ENCODE measurements around the gene PTPRE. TPM values are rescaled to one million over a fixed set of nuclear protein-coding genes. Genes with fewer than 3 reads are reported as not detected.
"Not testable (repeated sequence)": the region's sequence is repeated elsewhere in the genome, so short reads cannot be mapped to it uniquely, and the experiment has no call there.

PTPRE gene
- total RNA-seq, 1 donor from 2014 or later = 17.4 TPM

DNA sequence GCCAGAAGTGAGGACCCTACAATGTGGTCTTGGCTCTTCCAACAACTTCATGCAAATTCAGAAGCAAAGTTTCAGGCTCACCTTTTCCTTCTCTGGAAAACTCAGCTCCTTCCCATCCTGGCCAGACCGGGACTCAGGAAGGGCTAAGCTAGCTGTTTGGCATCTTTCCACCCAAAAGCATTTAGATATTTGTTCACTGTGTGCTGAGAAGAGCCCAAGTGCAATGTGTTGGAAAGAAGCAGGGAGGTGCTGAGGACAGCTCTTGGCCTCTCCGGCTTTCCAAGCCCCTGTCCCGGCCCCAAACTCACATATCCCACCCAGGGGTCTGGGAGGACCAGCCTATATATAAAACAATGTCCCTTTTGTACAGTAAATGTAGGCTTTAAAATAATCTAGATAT lies 174.8 kb downstream of the PTPRE start:
- intact Hi-C loops (cut with DNase I) = no loop called here
- ATAC-seq (no peak), DNase-seq (ENCODE audit: missing footprints) (no peak)

DNA sequence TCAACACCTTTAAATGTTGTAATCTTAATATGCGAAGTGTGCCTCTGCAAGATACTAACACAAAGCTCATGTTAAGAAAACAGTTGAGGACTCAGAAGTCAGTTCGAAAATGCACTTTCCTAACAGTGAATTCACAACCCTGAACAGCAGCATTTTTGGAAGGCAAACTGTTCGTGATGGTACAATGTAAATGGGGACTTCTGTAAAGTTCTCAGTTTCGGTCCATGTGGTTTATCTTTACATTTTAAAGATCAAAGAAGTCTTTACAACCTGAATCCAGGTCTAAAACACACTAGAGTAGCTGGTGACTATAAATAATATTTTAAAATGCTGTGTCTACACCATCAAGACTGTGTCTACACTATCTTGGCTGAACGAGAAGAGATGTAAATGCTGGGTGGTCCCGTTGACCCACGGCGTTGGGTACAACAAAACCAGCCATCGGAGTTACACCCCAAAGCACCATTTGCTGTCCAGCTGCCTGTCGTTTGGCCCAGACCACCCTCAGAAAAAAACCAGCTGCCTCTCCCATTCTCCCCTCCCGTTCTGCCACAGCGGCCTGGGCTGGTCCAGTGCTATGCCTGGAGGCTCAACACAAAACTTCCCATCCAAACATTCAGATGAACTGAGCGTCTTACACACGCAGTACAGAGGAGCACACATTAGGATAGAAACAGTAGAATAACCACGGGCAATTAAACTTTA lies 176.4 kb downstream of the PTPRE start:
- ATAC-seq (no peak), DNase-seq (ENCODE audit: missing footprints) (no peak)
- intact Hi-C loops (cut with DNase I) = no loop called here

DNA sequence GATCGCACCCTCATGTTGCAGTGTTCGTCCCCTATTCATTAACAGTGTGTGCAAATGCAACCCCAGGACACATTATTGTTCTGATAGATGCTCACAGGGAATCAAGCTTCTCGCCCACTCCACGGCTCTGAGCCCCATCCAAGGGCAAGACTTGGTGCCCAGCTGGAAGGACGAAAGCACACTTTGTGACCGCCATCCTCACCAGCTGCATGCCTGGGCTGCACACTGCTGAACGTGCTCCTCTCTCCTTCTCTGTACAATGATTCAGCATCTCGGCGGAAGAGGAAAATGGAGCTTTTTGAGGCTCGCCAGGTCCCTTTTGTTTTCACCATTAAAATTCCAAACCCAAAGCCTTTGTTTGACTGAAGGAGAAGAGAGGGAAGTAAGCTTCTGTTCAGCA lies 177.5 kb downstream of the PTPRE start:
- intact Hi-C loops (cut with DNase I) = no loop called here
- ATAC-seq (no peak), DNase-seq (ENCODE audit: missing footprints) (no peak)

DNA sequence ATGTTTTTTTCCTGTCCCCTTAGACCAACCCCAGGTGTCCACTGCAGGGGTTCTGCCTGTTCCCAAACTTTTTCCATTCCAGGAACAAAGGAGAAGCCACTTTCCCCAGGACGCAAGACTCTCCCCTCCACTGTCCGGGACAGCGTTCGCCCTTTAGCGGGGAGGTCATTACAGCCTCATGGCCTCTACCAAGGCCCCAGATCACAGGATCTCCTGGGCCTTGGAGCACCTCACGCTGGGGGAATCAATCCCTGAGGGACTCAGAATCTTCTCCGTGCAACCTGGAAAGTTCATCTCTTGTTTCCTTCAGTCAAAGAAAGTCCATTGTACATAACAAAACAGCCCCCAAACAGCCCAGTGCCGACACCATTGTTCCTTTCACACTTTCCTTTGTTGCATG lies 178.1 kb downstream of the PTPRE start:
- ATAC-seq (no peak), DNase-seq (ENCODE audit: missing footprints) (no peak)
- intact Hi-C loops (cut with DNase I) = no loop called here

DNA sequence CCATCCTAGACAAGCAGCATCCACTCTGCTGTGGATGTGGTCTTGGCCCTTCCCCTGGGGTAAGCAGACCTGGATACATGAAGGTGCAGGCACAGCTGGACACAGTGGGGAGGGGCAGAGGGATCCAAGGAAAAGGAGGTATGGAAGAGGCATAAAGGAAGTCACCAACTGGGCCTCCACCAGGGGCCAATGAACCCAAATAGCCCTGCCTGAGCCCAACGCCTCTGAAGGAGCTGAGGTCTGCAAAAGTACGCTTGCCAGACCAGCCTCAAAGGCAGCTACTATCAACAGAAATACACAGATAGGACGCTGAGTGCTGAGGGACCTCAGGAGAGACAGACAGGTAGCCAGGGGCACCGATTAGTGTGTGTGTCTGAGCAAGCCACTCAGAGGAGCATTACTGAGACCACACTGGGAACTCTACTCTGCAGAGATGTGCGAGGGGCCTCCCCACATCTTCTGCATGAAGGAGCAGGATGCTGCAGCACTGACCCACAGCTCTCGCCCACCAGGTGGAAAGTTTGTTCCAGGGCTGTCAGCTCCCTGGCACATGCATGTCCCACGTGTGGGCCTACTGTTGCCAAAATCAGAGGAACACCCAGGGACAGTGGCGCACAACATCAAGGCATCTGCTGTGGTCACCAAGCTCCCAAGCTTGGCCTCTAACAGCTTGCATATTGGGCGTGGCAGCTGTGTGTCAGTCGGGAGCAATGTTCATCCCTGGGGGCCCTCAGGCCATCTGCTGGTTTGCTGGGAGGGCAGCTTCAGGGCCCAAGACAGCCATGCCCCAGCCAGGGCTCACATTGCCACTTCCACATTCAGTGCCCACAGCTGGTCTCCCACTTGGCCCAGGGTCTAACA lies 179.3 kb downstream of the PTPRE start:
- ATAC-seq (peak; percentile 28), DNase-seq (ENCODE audit: missing footprints) (no peak)
- intact Hi-C loops (cut with DNase I) = no loop called here

DNA sequence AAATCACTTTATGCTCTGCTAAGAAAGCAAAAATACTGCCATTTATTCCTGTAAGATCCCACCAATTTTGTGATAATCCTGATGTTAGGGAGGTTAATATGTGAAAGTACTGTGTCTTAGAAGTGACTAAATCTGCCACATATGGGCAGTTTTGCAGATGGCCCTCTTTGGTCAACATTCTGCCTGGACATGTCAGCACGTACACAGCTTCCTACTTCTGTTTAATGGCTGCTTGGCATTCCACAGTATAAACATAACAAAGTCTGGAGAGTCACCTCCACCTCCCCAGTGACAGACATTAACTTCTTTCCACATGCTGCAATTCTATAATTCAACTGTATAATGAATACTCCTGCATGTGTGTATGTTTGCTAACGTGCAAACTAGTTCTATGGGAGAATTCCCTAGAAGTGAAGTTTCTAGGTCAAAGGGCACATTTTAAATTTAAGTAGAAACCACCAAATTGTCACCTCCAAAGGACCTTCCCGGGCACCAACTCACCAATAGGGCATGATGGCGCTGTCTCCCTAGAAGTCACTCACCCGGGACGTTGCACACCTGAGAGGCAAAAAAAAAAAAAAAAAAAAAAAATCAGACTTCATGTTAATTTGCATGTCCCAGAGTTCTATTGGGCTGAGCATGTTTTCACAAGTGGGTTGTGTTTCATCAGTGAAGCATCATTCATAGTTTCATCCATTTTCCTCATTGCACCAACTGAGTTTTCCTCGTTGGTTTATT lies 180.4 kb downstream of the PTPRE start:
- no peak for DNase-seq (ENCODE audit: missing footprints)
- intact Hi-C loops (cut with DNase I) = no loop called here
- ATAC-seq = no peak

DNA sequence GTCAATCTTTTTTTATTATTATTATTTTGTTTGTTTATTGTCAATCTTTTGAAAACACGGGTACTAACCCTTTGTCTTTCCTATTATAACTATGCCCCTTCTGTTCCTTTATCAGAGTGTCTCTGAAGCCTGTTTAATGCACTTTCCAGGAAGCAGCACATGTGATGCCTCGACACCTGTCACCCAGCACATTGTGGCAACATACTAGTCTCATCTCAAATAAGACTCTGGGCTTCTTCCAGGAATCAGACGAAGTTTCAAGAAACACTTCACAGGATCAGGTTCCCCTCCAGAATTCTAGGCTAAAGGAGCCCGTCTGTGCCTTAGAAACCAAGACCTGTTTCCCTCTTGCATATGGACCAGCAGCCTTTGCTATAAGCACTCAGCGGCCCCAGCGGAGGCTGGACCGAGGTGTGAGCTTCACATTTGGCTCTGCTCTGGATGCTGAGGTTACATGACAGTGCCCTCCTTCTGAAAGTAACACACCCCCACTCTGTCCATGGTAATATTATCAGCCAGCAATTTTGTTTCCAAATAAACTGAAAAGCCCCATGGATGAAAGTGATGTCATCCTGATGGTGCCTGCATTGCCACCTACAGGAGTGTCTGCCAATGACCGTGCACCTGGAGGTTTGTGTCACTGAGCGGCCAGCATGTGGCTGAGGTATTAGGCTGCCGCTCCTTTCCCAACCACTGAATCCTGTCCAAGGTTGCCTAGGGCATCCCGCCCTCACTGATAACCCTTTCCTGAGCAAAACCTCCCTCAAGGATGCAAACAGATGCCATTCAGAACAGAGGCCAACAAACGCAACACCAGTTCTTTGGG lies 181.2 kb downstream of the PTPRE start:
- intact Hi-C loops (cut with DNase I) = no loop called here
- ATAC-seq = no peak
- no peak for DNase-seq (ENCODE audit: missing footprints)

DNA sequence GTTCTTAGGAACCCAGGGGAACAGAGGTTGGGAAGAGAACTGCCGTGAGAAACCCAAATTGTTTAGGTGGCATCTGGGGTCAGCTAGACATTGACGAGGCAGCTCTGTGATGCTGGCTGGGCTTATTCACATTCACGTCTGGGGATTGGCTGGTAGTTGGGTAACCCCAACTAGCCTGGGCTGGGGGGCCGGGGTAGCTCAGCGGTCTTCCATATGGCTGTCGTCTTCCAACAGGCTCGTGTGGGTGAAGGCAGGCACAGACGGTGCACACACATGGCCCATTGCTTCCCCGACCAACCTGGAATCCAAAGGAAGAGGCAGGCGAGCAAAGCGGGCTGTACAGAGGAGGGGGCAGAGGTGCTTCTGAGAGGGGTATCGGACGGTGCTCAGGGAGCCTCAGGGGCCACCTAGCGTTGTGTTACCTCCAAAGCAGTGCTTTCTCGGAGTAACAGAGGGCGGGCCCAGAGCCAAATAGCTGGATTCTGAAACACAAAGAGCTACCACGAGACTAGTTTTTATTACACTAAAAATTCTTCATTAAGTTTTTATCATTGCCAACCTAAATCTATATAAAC lies 184.8 kb downstream of the PTPRE start:
- ATAC-seq (no peak), DNase-seq (ENCODE audit: missing footprints) (no peak)
- intact Hi-C loops (cut with DNase I) = no loop called here

DNA sequence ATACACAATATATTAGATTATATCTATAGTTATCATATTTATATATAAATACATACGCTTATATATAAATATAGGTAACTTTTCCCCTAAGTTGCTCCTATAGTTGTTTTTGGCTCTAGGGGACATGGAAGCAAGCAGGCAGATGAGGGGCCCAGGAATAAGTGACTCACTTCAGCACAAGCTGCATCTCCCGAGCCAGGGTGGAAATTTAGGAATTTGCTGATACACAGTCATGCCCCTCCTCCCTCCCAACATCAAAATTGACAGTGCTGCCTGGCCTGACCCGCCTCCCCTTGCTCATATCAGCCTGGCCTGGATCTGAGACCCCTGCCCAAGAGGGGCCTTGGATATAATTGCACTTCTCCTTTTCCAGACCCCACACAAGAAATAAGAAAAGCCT lies 185.6 kb downstream of the PTPRE start:
- DNase-seq (ENCODE audit: missing footprints) = no peak
- intact Hi-C loops (cut with DNase I) = no loop called here
- no peak for ATAC-seq

DNA sequence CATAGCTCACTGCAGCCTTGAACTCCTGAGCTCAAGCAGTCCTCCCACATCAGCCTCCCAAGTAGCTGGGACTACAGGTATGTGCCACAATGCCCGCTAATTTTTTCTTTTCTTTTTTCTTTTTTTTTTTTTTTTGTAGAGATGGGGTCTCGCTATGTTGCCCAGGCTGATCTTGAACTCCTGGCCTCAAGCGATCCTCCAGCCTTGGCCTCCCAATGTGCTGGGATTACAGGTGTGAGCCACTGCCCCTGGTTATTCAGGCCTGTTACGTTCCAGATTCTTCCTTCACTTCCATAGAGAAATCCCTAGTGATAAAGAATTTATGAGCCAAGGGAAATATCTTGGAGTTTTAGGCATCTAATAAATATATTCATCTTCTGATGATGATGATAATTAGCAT lies 187.7 kb downstream of the PTPRE start:
- ATAC-seq; intact Hi-C loops (cut with DNase I): not testable (repeated sequence)

DNA sequence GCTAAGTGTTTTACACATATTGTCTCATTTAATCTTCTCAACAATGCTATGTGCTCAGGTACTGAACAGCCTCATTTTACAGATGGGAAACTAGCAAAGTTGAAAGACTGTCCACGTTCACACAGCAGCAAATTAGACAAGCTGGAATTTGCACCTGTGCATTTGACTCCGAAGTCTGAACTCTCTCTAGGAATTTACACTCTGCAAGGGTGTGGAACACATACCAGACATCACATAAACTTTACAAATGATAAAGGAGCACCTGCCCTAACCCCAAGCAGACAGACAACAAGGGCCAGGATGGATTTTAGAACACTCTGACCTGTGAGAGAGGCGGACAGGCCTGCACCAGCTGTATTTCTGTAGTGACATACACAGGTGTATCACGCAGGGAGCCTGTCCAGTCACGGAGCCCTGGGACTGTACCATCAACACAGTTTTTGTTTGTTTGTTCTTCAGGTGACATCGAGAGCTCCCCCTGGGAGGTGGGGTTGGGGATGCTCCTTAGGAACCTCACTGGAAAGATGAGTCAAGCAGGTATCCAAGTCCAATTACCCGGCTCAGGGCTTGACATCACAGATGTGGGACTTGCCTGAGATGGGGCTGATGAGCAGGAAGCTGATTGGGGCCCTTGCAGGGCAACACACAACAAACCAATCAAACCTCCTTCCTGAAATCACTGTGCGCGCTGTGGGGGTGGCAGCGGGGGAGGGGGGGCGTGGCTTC lies 188.3 kb downstream of the PTPRE start:
- DNase-seq (ENCODE audit: missing footprints) (no peak), ATAC-seq (no peak)
- intact Hi-C loops (cut with DNase I) = no loop called here

More for the DNA sequence above, 187.7 kb downstream of the PTPRE start:
- not testable (repeated sequence) for DNase-seq (ENCODE audit: missing footprints)

DNA sequence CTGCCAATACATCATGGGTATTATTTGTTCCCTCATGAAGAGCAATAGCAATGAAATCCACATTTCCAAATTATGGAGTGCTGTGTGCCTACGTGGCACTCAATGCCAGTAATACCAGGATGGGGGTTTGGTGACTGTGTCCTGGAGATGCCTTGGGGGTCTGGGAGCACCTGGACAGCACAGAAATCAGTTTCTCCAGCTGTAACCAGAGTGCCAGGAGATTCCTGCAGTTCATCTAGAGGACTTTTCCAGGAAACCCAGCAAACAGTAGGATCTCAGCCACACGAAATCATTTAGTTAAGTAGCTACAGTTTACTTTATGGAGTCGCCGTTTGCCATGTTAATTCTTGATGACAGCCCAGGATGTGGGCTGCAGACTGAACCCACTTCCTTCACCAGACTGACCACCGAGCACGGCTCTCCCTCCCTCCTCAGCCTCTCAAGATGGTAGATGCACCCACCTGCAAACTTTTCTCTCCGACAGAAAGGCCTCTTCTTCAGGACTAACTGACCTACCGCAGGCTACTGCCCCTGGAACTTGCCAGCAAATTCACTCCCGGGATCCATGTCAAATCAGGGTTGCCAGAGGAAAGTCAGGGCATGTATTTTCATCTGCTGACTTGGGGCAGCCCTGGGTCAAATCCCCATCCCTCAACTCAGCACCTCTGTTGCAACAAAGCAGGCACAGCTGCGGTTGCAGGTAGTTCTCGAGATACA lies 189.0 kb downstream of the PTPRE start:
- ATAC-seq = no peak
- DNase-seq (ENCODE audit: missing footprints) = no peak
- intact Hi-C loops (cut with DNase I) = no loop called here

DNA sequence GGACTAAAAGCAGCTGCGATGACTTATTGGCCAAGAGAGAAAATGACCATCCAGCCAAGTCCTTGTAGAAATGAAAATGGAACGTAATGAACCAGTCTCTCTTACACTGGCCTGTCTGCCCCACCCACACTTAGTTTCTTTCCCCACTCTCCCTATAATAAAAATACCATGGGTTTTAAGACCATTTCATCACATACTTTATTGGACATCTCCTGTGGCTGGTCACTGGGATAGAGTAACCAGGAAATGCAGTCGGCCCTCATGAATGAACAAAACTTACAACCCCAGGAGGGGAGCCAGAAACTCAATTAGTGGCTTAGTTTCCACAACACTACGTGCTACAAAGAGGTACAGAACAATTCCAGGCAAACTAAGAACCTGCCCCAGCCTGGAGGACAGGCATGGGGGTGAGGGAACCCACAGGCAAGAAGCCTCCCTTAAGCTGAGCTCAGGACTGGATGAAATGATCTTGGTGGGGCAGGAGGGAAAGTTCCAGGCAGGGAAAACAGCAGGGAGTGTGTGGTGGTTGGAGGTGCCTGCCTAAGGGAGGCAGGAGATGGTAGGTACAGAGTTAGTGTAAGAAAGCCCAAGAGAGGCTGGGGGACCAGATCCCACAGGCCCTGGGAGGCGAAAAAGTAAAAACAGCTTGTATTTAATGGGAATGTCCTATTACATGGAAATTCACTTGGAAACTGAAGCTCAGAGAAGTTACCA lies 189.7 kb downstream of the PTPRE start:
- no peak for ATAC-seq
- DNase-seq (ENCODE audit: missing footprints) = no peak
- intact Hi-C loops (cut with DNase I) = no loop called here

DNA sequence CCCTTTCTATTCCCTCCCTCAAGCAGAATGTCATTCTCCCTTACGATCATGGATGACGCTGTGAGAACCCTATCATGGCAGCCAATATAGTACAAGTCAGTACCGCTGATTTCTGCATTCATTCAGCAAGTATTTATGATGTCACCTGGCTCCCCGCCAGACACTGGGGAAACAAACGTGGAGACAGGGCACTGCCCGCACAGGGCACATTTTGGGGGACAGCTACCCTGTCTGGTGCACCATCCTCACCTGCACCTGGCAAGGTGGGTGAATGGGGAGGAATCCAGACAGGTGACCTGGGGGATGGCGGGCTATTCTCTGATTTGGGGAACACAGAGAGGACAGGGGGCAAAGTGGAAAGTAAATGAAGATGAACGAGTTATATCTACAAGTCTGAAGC lies 190.9 kb downstream of the PTPRE start:
- ATAC-seq (no peak), DNase-seq (ENCODE audit: missing footprints) (no peak)
- intact Hi-C loops (cut with DNase I) = no loop called here

DNA sequence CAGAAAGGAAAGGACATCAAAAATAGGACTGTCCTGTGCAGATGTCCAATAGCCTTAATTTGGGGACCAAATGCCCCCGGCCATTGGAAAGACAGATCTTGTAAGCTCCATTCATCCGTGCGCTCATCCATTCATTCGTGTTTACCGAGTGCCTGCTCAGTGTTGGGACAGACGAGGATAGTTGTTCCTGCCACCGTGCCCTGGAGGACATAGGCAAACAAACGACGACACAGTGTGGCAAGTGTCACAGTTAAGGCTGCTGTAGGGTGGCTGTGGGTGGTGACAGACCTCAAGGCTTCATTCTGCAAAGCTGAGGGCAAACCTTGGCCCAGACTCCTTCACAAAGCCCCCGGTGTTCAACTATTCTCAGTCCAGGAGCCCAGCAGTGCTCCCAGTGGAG lies 191.7 kb downstream of the PTPRE start:
- no peak for ATAC-seq
- DNase-seq (ENCODE audit: missing footprints) = no peak
- intact Hi-C loops (cut with DNase I) = no loop called here

DNA sequence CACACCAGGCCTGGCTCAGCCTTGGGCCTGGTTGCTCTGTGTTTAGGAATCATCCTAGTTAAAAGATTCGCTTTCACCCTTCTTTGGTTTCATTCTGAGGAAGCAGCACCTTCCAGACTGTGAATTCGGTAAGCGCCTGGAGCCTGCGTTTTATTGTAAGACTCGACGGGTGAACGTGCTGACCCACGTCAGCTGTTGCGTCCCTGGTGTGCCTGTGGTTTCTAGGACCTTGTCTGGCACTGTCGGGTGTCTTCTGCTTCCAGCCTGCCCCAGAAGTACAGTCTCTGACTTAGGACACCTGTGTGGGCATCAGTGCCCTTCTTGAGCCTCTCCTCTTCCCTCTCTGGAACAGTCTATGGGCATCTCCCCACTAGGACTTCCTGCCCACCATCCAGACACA lies 193.0 kb downstream of the PTPRE start:
- ATAC-seq (no peak), DNase-seq (ENCODE audit: missing footprints) (no peak)
- intact Hi-C loops (cut with DNase I) = no loop called here

DNA sequence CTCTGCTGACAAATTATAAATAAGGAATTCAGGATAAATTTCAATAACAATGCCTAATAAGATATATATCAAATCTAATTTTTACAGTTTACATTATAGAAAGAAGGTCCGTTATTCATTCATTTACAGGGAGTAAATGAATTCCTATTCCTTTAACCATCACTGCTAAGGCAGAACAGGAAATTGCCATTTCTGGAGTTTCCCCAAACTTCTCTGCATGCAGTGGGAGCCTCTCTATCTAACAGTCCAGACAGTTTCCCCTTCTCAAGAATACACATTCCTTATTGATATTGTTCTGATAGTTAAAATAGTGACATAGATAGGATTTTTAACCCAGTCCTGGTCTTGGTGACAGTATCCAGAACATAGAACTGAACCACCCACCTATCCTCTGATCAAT lies 195.0 kb downstream of the PTPRE start:
- intact Hi-C loops (cut with DNase I) = no loop called here
- ATAC-seq = no peak

More for the DNA sequence above, 195.0 kb downstream of the PTPRE start:
- DNase-seq (ENCODE audit: missing footprints) = no peak

All from Right ventricle myocardium inferior (tissue), 1 donor.